Measurements from ENCODE around the gene PIK3R1.

The PIK3R1 gene

GRCh38 chr5:68332080-68332451 lies 116.5 kb downstream of the PIK3R1 start:
- DNase-seq: no peak

- peak in 1 of 2 experiments; percentile 11 for DNase-seq
These were observed 117.0 kb downstream of the PIK3R1 start for GRCh38 chr5:68332556-68332955.

- DNase-seq: no peak
These were observed 118.3 kb downstream of the PIK3R1 start for GRCh38 chr5:68333649-68334552.

- DNase-seq: no peak
These were observed 119.0 kb downstream of the PIK3R1 start for GRCh38 chr5:68334553-68334886.

GRCh38 chr5:68335075-68335474 lies 119.5 kb downstream of the PIK3R1 start:
- no peak for DNase-seq

- DNase-seq: no peak
These were observed 120.6 kb downstream of the PIK3R1 start for GRCh38 chr5:68336200-68336599.

- no peak for DNase-seq
These were observed 121.7 kb downstream of the PIK3R1 start for GRCh38 chr5:68337235-68337634.

- no peak for DNase-seq
These were observed 124.4 kb downstream of the PIK3R1 start for GRCh38 chr5:68339921-68340321.

GRCh38 chr5:68341006-68341405 lies 125.5 kb downstream of the PIK3R1 start:
- DNase-seq: no peak

- DNase-seq: no peak
These were observed 127.1 kb downstream of the PIK3R1 start for GRCh38 chr5:68342693-68343092.

- no peak for DNase-seq
These were observed 127.9 kb downstream of the PIK3R1 start for GRCh38 chr5:68343421-68343826.

GRCh38 chr5:68344447-68345111 lies 129.0 kb downstream of the PIK3R1 start:
- DNase-seq: no peak

GRCh38 chr5:68345171-68345570 lies 129.6 kb downstream of the PIK3R1 start:
- DNase-seq: no peak

GRCh38 chr5:68345582-68345981 lies 130.0 kb downstream of the PIK3R1 start:
- no peak for DNase-seq

- peak; percentile 32 to 40 for DNase-seq
These were observed 132.0 kb downstream of the PIK3R1 start for GRCh38 chr5:68347536-68347935.

GRCh38 chr5:68348447-68349222 lies 133.1 kb downstream of the PIK3R1 start:
- DNase-seq: no peak

- DNase-seq: no peak
These were observed 134.6 kb downstream of the PIK3R1 start for GRCh38 chr5:68350176-68350575.
